C4-2B (cell line): Measurements from ENCODE around the gene BTD.

Experiments used
- CTCF ChIP-seq: fragments of 450-650 bp; conservative IDR thresholded peaks from 2 replicates; pipeline ENCODE4 v1.5.1; 2017; ENCODE audit warnings: mild to moderate bottlenecking
- ZFX ChIP-seq: fragments of 450-650 bp; IDR thresholded peaks from 2 replicates; pipeline ENCODE4 v1.6.1; 2017

DNA sequence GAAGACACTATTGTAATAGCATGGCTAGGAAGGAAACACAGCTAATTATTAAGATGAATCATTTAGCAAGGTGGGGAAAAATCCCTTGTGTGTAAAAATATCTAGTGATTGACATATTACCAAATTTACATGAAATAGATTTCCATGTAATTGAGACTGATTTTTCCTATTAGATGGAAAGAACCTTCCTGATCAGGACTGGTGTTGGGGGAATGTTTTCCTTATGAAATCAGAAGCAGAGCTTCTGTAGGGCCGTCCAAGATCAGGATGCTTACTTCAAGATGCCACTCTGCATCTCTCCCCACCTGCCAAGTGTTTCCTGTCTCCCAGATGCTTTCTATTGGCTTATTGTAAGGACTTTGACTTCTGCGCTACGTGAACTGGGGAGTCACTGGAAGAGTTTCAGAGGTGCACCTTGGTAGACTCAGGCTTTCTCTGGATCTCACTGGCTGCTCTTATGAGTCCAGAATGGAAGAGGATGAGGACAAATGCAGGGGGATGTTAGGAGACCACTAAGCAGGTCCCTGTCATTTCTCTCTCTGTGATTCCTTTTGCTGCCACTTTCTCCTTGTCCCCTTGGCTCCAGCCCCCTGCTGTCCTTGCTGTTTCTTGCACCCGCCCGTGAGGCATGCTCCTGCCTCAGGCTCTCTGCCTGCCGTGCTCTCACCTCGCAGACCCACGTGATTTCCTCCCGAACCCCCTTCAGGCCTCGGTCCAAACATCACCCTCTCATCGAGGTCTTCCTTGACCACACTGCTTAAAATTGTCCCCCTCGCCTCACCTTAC is 30.1 kb downstream of the BTD start:
- TF ChIP-seq CTCF = no peak
- TF ChIP-seq ZFX = no peak
